Measurements from ENCODE around the gene RRP1B. TPM values are rescaled to one million over a fixed set of nuclear protein-coding genes. Genes with fewer than 3 reads are reported as not detected.

RRP1B gene
- total RNA-seq, 1 experiment from 2014 or later, result 30.6 TPM

DNA sequence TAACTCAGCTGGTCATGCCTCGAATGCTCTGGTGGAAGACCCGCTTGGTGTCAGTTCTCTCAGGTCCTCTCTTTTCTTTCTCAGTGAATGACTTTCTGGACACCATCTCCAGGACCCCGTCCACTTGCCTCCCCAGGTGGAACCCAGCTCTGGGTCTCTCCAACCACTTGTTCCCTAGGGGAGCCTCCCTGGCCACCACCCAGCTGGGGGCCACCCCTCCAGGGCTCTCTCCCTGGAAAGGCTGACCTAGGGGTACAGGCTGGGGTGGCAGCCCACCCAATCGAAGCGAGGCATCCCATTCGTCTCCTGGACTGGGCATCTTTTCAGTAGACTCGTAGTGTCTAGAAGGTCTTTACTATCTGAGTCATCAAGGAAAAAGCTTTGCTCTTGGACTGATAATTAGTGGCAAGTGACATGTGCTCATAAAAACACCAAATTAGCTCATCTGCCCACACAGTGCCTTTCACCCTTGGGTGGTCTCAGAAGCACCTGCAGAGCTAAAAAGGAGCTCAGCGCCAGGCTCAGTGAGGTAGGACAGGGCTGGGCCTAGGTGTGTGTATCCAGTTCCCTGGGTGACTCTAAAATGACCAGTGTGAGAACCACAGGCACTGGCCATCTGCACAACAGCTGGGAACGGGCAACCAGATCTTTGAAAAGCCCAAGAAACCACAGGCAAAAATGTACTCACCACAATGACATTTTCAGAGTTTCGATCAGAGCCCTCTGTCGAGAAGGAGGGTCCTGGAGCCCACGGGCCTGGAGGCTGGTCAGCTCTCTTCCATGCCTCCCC, 57.2 kb downstream of the RRP1B start:
- H3K36me3 ChIP-seq (ENCODE audit: insufficient read depth, low read length), result no peaks in the 10 kb centered on the region
- H3K9ac ChIP-seq (ENCODE audit: low read length), result 0 out of 2 replicates have a peak overlapping the region, but pooled peaks have one; percentile 24
- H3K27me3 ChIP-seq (ENCODE audit: low read length), result no peaks in the 10 kb centered on the region
- peaks cover 39% of the 10 kb centered on the region for H3K4me1 ChIP-seq (ENCODE audit: low read length)
- no peak overlapping the region for H3K27ac ChIP-seq (ENCODE audit: low read length)
- H3K4me2 ChIP-seq (ENCODE audit: low read depth, low read length, poor library complexity, severe bottlenecking), result peak overlapping the region; percentile 28
- peaks cover 25% of the 10 kb centered on the region for H3K79me2 ChIP-seq (ENCODE audit: low read length)
- H4K20me1 ChIP-seq (ENCODE audit: insufficient read depth, low read depth, low read length), result peaks cover 21% of the 10 kb centered on the region
- no peak overlapping the region for H3K4me3 ChIP-seq (ENCODE audit: low read length)
- H3K9me2 ChIP-seq (replicated peaks; ENCODE audit: insufficient read depth, low read length), result no peaks in the 10 kb centered on the region
- H3K9me3 ChIP-seq (ENCODE audit: low read length), result no peaks in the 10 kb centered on the region
- DNase-seq, result peak; percentile 68
- H2AFZ ChIP-seq (ENCODE audit: low read length), result no peak overlapping the region

DNA sequence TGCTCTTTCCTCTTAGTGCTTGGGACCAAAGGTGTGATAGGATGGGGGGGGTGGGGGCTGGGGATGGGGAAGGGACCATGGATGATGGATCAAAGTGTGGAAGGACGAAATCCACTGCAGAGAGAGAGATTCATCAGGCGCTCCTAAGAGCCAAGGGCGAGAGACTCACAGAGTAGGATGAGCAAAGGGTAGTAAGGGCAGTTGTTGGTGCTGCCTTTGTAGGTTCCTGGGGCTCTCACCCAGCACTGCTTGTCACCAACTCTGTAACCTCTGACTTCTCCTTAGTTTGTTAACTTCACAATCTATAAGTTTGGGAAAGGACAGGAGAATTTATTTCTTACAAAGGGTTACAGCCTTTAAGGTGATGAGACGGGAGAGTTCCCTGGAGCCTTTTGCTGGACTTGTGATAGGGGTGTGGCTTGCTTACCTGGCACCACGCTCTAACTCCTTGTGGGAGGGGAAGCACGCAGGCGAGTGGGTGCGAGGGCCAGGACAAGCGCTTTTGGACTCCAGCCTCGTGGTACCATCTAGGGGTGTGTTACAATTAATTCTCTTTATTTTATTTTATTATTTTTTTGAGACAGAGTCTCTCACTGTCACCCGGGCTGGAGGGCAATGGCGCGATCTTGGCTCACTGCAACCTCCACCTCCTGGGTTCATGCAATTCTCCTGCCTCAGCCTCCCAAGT, 58.0 kb downstream of the RRP1B start:
- Histone ChIP-seq H3K4me1 (ENCODE audit: low read length) (peaks cover 46% of the 10 kb centered on the region), H3K4me2 (ENCODE audit: low read depth, low read length, poor library complexity, severe bottlenecking) (peak overlapping the region; percentile 28)
- no peak for DNase-seq

DNA sequence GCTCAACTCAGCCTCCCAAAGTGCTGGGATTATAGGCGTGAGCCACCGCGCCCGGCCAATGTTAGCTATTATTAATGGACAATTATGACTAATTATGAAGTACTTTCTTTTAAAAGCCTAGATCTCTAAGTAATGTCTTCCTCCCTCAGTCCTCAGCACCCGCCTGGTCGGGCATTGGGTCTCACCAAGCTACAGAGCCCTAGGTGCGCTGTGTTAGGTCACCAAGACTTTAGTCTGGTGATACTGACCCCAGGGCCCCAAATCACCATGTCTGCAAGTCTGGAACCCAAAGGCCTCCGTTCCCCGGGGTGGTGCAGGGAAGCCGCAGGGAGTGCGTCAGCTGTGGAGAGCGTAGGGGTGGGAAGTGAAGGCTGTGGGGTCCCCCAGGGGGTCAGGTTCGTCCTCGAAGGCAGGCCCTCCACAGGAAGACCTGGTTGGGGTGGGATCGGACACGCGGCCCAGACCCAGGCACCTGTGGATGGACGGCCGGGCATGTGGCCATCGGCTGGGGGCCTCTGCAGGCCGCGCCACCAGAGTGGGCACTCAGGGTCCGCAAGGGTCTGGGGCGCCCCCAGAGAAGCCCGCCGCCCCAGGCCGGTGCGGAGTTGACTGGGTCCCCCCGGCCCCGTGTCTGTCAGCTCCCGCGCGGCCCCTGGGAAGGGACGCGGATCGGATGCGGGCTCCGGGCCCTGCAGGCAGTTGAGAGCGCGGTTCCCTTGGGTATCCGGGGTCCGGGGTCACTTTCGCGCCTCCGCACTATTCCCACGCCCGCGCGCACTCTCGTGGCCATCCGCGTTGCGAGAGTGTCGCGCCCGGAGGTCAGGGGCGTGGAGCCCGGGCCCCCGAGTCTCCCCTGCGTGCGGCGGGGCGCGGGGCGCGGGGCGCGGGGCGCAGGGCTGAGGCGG, 58.9 kb downstream of the RRP1B start:
- H2AFZ ChIP-seq (ENCODE audit: low read length), result peak overlapping the region; percentile 58
- peak overlapping the region; percentile 88 for H3K4me3 ChIP-seq (ENCODE audit: low read length)
- no peaks in the 10 kb centered on the region for H3K9me2 ChIP-seq (replicated peaks; ENCODE audit: insufficient read depth, low read length)
- peaks cover 23% of the 10 kb centered on the region for H4K20me1 ChIP-seq (ENCODE audit: insufficient read depth, low read depth, low read length)
- H3K9me3 ChIP-seq (ENCODE audit: low read length), result no peaks in the 10 kb centered on the region
- peak overlapping the region; percentile 72 for H3K4me2 ChIP-seq (ENCODE audit: low read depth, low read length, poor library complexity, severe bottlenecking)
- H3K27me3 ChIP-seq (ENCODE audit: low read length), result no peaks in the 10 kb centered on the region
- no peak for DNase-seq
- peaks cover 36% of the 10 kb centered on the region for H3K79me2 ChIP-seq (ENCODE audit: low read length)
- H3K4me1 ChIP-seq (ENCODE audit: low read length), result peaks cover 49% of the 10 kb centered on the region
- H3K9ac ChIP-seq (ENCODE audit: low read length), result peak overlapping the region; percentile 90
- no peak overlapping the region for H3K27ac ChIP-seq (ENCODE audit: low read length)
- no peaks in the 10 kb centered on the region for H3K36me3 ChIP-seq (ENCODE audit: insufficient read depth, low read length)

More for the DNA sequence above, 58.0 kb downstream of the RRP1B start:
- H3K9me3 ChIP-seq (ENCODE audit: low read length), result no peaks in the 10 kb centered on the region
- peaks cover 32% of the 10 kb centered on the region for H3K79me2 ChIP-seq (ENCODE audit: low read length)
- H3K9me2 ChIP-seq (replicated peaks; ENCODE audit: insufficient read depth, low read length), result no peaks in the 10 kb centered on the region
- H3K4me3 ChIP-seq (ENCODE audit: low read length), result no peak overlapping the region
- H3K27me3 ChIP-seq (ENCODE audit: low read length), result no peaks in the 10 kb centered on the region
- no peak overlapping the region for H2AFZ ChIP-seq (ENCODE audit: low read length)
- no peak overlapping the region for H3K27ac ChIP-seq (ENCODE audit: low read length)
- peaks cover 23% of the 10 kb centered on the region for H4K20me1 ChIP-seq (ENCODE audit: insufficient read depth, low read depth, low read length)
- no peaks in the 10 kb centered on the region for H3K36me3 ChIP-seq (ENCODE audit: insufficient read depth, low read length)
- peak overlapping the region; percentile 24; the same call in 1 of the 2 replicates for H3K9ac ChIP-seq (ENCODE audit: low read length)

DNA sequence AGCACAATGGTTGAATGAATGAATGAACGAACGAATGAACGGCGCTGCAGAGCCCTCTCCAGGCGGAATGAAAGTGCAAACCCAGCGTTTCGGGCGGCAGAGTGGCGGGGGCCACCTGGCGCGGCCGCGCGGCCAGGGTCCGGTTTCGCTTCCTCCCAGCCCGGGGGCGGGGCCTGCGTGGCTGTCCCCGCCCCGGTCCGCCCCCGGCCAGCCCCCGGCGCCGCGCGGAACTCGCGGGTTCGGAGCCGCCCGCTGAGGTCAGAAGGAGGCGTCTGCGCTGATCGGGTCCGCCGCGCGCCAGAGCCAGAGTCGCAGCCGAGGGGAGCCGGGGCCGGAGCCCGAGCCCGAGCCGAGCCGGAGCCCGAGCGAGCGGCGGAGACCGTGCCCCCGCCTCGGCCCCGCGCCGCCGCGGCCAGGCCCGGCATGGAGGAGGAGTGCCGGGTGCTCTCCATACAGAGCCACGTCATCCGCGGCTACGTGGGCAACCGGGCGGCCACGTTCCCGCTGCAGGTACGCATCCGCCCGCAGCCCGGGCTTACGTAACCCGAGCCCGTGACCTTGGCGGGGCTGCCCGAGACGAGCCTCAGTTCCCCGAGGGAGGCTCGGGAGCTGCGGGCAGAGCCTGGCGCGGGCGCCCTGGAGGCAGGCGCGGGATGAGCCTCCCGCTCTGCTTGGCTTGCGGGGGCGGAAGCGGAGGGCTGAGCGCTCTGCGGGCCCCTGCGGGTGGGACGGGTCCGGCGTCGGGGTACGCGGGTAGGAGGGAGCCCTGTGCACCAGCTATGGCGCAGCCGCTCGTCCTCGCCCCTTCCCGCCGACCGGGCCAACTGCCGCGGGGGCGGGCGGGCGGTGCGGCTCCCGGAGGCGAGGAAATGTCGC, 59.8 kb downstream of the RRP1B start, which contains the start of gene PDXK:
PDXK (plus strand) TSS at position 258 of the 876 bp plus-strand sequence; CDS start at position 424, 166 bp downstream.
- no peaks in the 10 kb centered on the region for H3K9me3 ChIP-seq (ENCODE audit: low read length)
- H3K4me3 ChIP-seq (ENCODE audit: low read length), result peak within 1 kb of the TSS; percentile 88
- H4K20me1 ChIP-seq (ENCODE audit: insufficient read depth, low read depth, low read length), result peaks cover 28% of the 10 kb centered on the region
- H3K9ac ChIP-seq (ENCODE audit: low read length), result peak within 1 kb of the TSS; percentile 90
- peaks cover 44% of the 10 kb centered on the region for H3K79me2 ChIP-seq (ENCODE audit: low read length)
- peaks cover 57% of the 10 kb centered on the region for H3K4me1 ChIP-seq (ENCODE audit: low read length)
- H3K4me2 ChIP-seq (ENCODE audit: low read depth, low read length, poor library complexity, severe bottlenecking), result peak within 1 kb of the TSS; percentile 86
- no peaks in the 10 kb centered on the region for H3K9me2 ChIP-seq (replicated peaks; ENCODE audit: insufficient read depth, low read length)
- DNase-seq, result peak; percentile 96
- peaks cover 8% of the 10 kb centered on the region; the same call in 1 of the 2 replicates for H3K36me3 ChIP-seq (ENCODE audit: insufficient read depth, low read length)
- H2AFZ ChIP-seq (ENCODE audit: low read length), result peak within 1 kb of the TSS; percentile 78
- no peaks in the 10 kb centered on the region for H3K27me3 ChIP-seq (ENCODE audit: low read length)
- peak within 1 kb of the TSS; percentile 56 for H3K27ac ChIP-seq (ENCODE audit: low read length)

DNA sequence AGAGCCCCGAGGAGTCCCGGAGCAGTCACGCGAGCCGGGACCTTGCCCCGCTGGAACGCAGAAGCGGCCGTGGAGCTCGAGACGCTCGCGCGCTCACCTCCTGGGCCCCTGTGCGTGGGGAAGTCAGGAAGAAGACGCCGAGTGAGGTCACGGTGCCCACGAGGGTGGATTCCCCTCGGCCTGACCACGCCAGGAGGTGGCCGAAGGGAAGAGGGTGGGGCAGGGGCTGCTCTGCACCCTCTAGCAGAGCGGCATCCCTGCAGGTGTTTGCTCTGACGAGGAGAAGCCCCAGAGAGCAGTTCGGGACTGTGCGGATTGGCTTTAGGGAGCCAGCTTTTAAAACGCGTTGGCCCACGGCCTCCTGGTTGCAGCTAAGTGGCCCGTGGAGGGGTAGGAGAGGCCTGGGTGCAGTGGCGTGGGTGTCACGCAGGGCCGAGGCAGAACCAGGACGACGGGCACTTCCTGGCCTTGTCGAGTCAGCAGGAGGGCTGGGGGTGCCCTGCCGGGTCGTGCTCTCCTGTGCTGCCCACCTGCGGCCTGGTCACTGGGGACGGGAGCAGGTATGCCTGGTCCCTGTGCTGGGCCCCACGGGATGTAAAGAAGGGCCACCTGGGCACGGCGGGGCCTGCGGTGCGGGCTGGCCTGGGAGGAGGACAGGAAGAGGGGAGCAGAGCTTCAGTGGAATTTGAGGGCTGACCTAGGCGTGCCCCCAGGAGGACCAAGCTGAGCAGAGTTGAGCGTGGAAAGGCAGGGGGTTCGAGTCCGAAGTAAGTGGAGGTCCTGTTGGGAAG, 60.6 kb downstream of the RRP1B start:
- Histone ChIP-seq H3K9me3 (ENCODE audit: low read length) (no peaks in the 10 kb centered on the region), H3K4me2 (ENCODE audit: low read depth, low read length, poor library complexity, severe bottlenecking) (peak overlapping the region; percentile 86), H3K9ac (ENCODE audit: low read length) (peak overlapping the region; percentile 90), H3K27me3 (ENCODE audit: low read length) (no peaks in the 10 kb centered on the region), H3K79me2 (ENCODE audit: low read length) (peaks cover 48% of the 10 kb centered on the region), H3K4me1 (ENCODE audit: low read length) (peaks cover 66% of the 10 kb centered on the region), H3K27ac (ENCODE audit: low read length) (peak overlapping the region; percentile 56), H4K20me1 (ENCODE audit: insufficient read depth, low read depth, low read length) (peaks cover 28% of the 10 kb centered on the region), H3K36me3 (ENCODE audit: insufficient read depth, low read length) (peaks cover 8% of the 10 kb centered on the region; the same call in 1 of the 2 replicates), H3K4me3 (ENCODE audit: low read length) (peak overlapping the region; percentile 88), H2AFZ (ENCODE audit: low read length) (no peak overlapping the region), H3K9me2 (replicated peaks; ENCODE audit: insufficient read depth, low read length) (no peaks in the 10 kb centered on the region)
- DNase-seq, result peak; percentile 70

DNA sequence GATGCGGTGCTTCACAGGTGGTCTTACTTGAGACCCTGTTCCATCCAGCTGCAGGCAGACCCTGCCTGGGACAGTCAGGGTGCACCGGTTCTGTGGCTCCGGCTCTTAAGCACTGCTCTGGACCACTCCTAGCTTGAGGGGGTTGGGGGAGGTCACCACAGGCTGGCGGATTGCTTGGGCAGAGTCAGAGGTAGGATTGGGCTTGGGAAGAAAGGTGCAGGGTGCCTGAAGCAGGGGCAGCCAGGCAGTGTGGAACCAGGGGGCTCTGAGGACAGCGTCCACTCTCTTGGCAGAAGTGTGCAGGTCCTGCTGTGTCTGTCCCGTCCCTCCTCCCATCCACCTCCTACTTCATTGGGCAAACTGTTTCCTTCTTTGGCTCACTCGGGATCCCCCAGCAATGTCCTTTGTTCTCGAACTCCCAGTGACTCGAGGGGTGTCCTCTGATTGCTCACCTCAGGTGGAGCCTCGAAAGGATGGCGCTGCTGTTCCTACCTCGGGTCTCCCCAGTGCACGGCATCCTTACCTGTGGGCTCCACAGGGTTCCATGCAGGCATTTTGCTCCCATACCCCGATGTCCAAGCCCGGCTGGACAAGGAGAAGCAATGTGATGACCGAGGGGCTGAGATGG, 61.3 kb downstream of the RRP1B start:
- H3K9me2 ChIP-seq (replicated peaks; ENCODE audit: insufficient read depth, low read length), result no peaks in the 10 kb centered on the region
- H3K4me2 ChIP-seq (ENCODE audit: low read depth, low read length, poor library complexity, severe bottlenecking), result peak overlapping the region; percentile 86
- H3K4me1 ChIP-seq (ENCODE audit: low read length), result peaks cover 73% of the 10 kb centered on the region
- no peaks in the 10 kb centered on the region for H3K9me3 ChIP-seq (ENCODE audit: low read length)
- no peak overlapping the region for H3K27ac ChIP-seq (ENCODE audit: low read length)
- H2AFZ ChIP-seq (ENCODE audit: low read length), result no peak overlapping the region
- H3K4me3 ChIP-seq (ENCODE audit: low read length), result peak overlapping the region; percentile 88
- H3K27me3 ChIP-seq (ENCODE audit: low read length), result no peaks in the 10 kb centered on the region
- H3K79me2 ChIP-seq (ENCODE audit: low read length), result peaks cover 51% of the 10 kb centered on the region
- H4K20me1 ChIP-seq (ENCODE audit: insufficient read depth, low read depth, low read length), result peaks cover 28% of the 10 kb centered on the region
- H3K9ac ChIP-seq (ENCODE audit: low read length), result peak overlapping the region; percentile 90
- H3K36me3 ChIP-seq (ENCODE audit: insufficient read depth, low read length), result peaks cover 8% of the 10 kb centered on the region; the same call in 1 of the 2 replicates
- no peak for DNase-seq
